Hepatocyte (in vitro differentiated cells): Measurements from ENCODE around the gene SPATA1. TPM values are rescaled to one million over a fixed set of nuclear protein-coding genes. Genes with fewer than 3 reads are reported as not detected.

ENCODE experiments used
- DNase-seq: peaks from one replicate; pipeline ENCODE4 v3.0.0-alpha.2; 2016; ENCODE audit warnings: low spot score
- H2AFZ ChIP-seq: fragments of 200-600 bp; sonication (generic); 2 replicates; pipeline ENCODE4 v1.6.0; 2016; ENCODE audit warnings: antibody characterized with exemption, mild to moderate bottlenecking
- H3K27ac ChIP-seq: fragments of 200-600 bp; sonication (generic); 2 replicates; pipeline ENCODE4 v1.5.1; 2016; ENCODE audit warnings: mild to moderate bottlenecking
- H3K27me3 ChIP-seq: fragments of 200-600 bp; sonication (generic); 2 replicates; pipeline ENCODE4 v1.6.1; 2016
- H3K36me3 ChIP-seq: fragments of 200-600 bp; sonication (generic); replicated peaks from 2 replicates; pipeline ENCODE4 v1.5.1; 2016; ENCODE audit warnings: low read depth; ENCODE audit not compliant: insufficient read depth
- H3K4me1 ChIP-seq: fragments of 200-600 bp; sonication (generic); 2 replicates; pipeline ENCODE4 v1.5.1; 2016; ENCODE audit warnings: mild to moderate bottlenecking, moderate library complexity; ENCODE audit not compliant: insufficient read depth
- H3K4me2 ChIP-seq: fragments of 200-600 bp; sonication (generic); 2 replicates; pipeline ENCODE4 v1.6.0; 2016
- H3K4me3 ChIP-seq: fragments of 200-600 bp; sonication (generic); 2 replicates; pipeline ENCODE4 v1.5.1; 2016; ENCODE audit warnings: mild to moderate bottlenecking
- H3K79me2 ChIP-seq: fragments of 200-600 bp; sonication (generic); 2 replicates; pipeline ENCODE4 v1.6.0; 2017; ENCODE audit warnings: mild to moderate bottlenecking
- H3K9me2 ChIP-seq: fragments of 200-600 bp; sonication (generic); replicated peaks from 2 replicates; pipeline ENCODE4 v1.6.0; 2017; ENCODE audit warnings: mild to moderate bottlenecking; ENCODE audit not compliant: insufficient read depth
- H3K9me3 ChIP-seq: fragments of 200-600 bp; sonication (generic); 2 replicates; pipeline ENCODE4 v1.5.1; 2016; ENCODE audit warnings: low read depth, mild to moderate bottlenecking
- H4K20me1 ChIP-seq: fragments of 200-600 bp; sonication (generic); 2 replicates; pipeline ENCODE4 v1.6.0; 2016; ENCODE audit warnings: mild to moderate bottlenecking; ENCODE audit not compliant: insufficient read depth, poor library complexity, severe bottlenecking
- EZH2 ChIP-seq: fragments of 200-600 bp; sonication (generic); IDR thresholded peaks from 2 replicates; pipeline ENCODE4 v1.6.1; 2016; ENCODE audit warnings: antibody characterized with exemption, mild to moderate bottlenecking, borderline replicate concordance
- EZH2phosphoT487 ChIP-seq: fragments of 200-600 bp; sonication (generic); IDR thresholded peaks from one replicate; pipeline ENCODE4 v1.6.1; 2018; ENCODE audit warnings: antibody characterized with exemption, mild to moderate bottlenecking, low read depth, moderate library complexity; ENCODE audit not compliant: unreplicated experiment, severe bottlenecking
- WGBS: methylation state at CpG from one replicate; pipeline ENCODE4 v1.1.6; 2016; ENCODE audit warnings: low lambda C conversion rate; ENCODE audit errors: missing lambda C conversion rate; 5-methylcytosine and 5-hydroxymethylcytosine counted together
- polyA plus RNA-seq: library from polyadenylated mRNA; unstranded; fragments of >200 nt; fragmentation: Nextera tagmentation; extraction: Ambion mirVana; gene quantifications from 2 replicates; pipeline ENCODE4 v1.2.1, GENCODE V29; 2016
- total RNA-seq: library from RNA; depleted of rRNA; stranded (reverse); fragments of >200 nt; gene quantifications from 2 replicates; pipeline ENCODE4 v1.2.3, GENCODE V29; 2014
- TF ChIP-seq, protein P1 (sequence below): fragments of 200-600 bp; sonication (generic); IDR thresholded peaks from 2 replicates; pipeline ENCODE4 v1.5.1; 2016; ENCODE audit warnings: antibody characterized with exemption, mild to moderate bottlenecking; ENCODE audit not compliant: poor library complexity

The SPATA1 gene
- total and polyA plus RNA-seq, 2 experiments from 2014 or later = 0.70 to 0.90 TPM

- Histone ChIP-seq H3K27me3 (no peaks in the 10 kb centered on the region), H3K4me2 (no peak overlapping the region), H3K4me1 (peaks cover 8% of the 10 kb centered on the region), H2AFZ (no peak overlapping the region), H3K36me3 (no peaks in the 10 kb centered on the region), H3K9me2 (no peaks in the 10 kb centered on the region), H4K20me1 (no peaks in the 10 kb centered on the region), H3K27ac (no peak overlapping the region), H3K79me2 (no peaks in the 10 kb centered on the region), H3K9me3 (no peaks in the 10 kb centered on the region), H3K4me3 (no peak overlapping the region)
- DNase-seq = no peak
- WGBS = 91% methylated on average over 1 of the region's 1 CpG
- TF ChIP-seq EZH2phosphoT487 (no peak), EZH2 (no peak)
- TF ChIP-seq, protein P1, sequence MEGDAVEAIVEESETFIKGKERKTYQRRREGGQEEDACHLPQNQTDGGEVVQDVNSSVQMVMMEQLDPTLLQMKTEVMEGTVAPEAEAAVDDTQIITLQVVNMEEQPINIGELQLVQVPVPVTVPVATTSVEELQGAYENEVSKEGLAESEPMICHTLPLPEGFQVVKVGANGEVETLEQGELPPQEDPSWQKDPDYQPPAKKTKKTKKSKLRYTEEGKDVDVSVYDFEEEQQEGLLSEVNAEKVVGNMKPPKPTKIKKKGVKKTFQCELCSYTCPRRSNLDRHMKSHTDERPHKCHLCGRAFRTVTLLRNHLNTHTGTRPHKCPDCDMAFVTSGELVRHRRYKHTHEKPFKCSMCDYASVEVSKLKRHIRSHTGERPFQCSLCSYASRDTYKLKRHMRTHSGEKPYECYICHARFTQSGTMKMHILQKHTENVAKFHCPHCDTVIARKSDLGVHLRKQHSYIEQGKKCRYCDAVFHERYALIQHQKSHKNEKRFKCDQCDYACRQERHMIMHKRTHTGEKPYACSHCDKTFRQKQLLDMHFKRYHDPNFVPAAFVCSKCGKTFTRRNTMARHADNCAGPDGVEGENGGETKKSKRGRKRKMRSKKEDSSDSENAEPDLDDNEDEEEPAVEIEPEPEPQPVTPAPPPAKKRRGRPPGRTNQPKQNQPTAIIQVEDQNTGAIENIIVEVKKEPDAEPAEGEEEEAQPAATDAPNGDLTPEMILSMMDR = no peak
These were observed 109.6 kb downstream of the SPATA1 start for GRCh38 chr1:84615790-84616189.

Other genes with a start within 250 kb of the SPATA1 start
- gene SAMD13, start 204.7 kb upstream of the SPATA1 start, total RNA-seq = 1.3 and 2.4 TPM in 2 replicates
- gene SAMD13, start 204.7 kb upstream of the SPATA1 start, polyA plus RNA-seq = 0.88 and 2.6 TPM in 2 replicates
- gene DNASE2B, start 107.9 kb upstream of the SPATA1 start, total RNA-seq = 0.68 TPM in 1 of 2 replicates, not detected in the other
- gene DNASE2B, start 107.9 kb upstream of the SPATA1 start, polyA plus RNA-seq = 0.32 TPM in 1 of 2 replicates, not detected in the other
- gene RPF1, start 27.1 kb upstream of the SPATA1 start, total RNA-seq = 31.7 and 35.3 TPM in 2 replicates
- 29.6 and 31.5 TPM in 2 replicates for gene RPF1, start 27.1 kb upstream of the SPATA1 start, polyA plus RNA-seq
- 131 and 145 TPM in 2 replicates for gene GNG5, start 195 bp downstream of the SPATA1 start, total RNA-seq
- gene GNG5, start 195 bp downstream of the SPATA1 start, polyA plus RNA-seq = 542 and 573 TPM in 2 replicates
- gene CTBS, start 68.1 kb downstream of the SPATA1 start, total RNA-seq = 20.3 and 25.4 TPM in 2 replicates
- gene CTBS, start 68.1 kb downstream of the SPATA1 start, polyA plus RNA-seq = 33.6 and 38.3 TPM in 2 replicates
- gene SSX2IP, start 184.1 kb downstream of the SPATA1 start, total RNA-seq = 38.0 and 39.9 TPM in 2 replicates
- gene SSX2IP, start 184.1 kb downstream of the SPATA1 start, polyA plus RNA-seq = 17.1 and 26.5 TPM in 2 replicates